ENCODE data around the gene LRRC73. TPM values are rescaled to one million over a fixed set of nuclear protein-coding genes. Genes with fewer than 3 reads are reported as not detected.
"Not testable (repeated sequence)": the region's sequence is repeated elsewhere in the genome, so short reads cannot be mapped to it uniquely, and the experiment has no call there.

The LRRC73 gene
- total RNA-seq, 2 experiments from 2014 or later, result 0.45 to 0.52 TPM

- no peak overlapping the region for H3K4me3 Mint-ChIP-seq
- H3K4me3 ChIP-seq (ENCODE audit: low read length), result no peak overlapping the region
- no peaks in the 10 kb centered on the region for H3K36me3 Mint-ChIP-seq (ENCODE audit: low read depth)
- ATAC-seq (ENCODE audit: poor library complexity) (no peak), DNase-seq (no peak)
- no peaks in the 10 kb centered on the region for H3K4me1 Mint-ChIP-seq (ENCODE audit: low read depth)
- H3K27ac Mint-ChIP-seq, result no peak overlapping the region
- H3K36me3 ChIP-seq (ENCODE audit: insufficient read depth, low read length), result no peaks in the 10 kb centered on the region
- intact Hi-C loops (cut with DNase I, micrococcal nuclease), result no loop called here
- POLR2A ChIA-PET, result no interaction called here
- no peak overlapping the region for H3K27ac ChIP-seq (ENCODE audit: low read depth in 1 of 2, low read length in 2 of 2)
- H3K4me1 ChIP-seq (ENCODE audit: insufficient read depth, low read length), result no peaks in the 10 kb centered on the region
- no peak for TF ChIP-seq CTCF (IDR thresholded peaks at IDR 0.05)
- CTCF ChIA-PET, result no interaction called here
- no peaks in the 10 kb centered on the region for H3K9me3 ChIP-seq (ENCODE audit: control insufficient read depth in 1 of 2, insufficient read depth in 1 of 2, low read length in 2 of 2)
- H3K27me3 ChIP-seq (ENCODE audit: control insufficient read depth in 1 of 2, insufficient read depth in 2 of 2, low read length in 2 of 2), result peaks cover 11% of the 10 kb centered on the region in 2 experiments
- no peaks in the 10 kb centered on the region for H3K9me3 Mint-ChIP-seq
- H3K27me3 Mint-ChIP-seq, result peaks cover 38% of the 10 kb centered on the region
Observed at GRCh38 chr6:43467752-43468151, 42.4 kb downstream of the LRRC73 start.

- H3K9me3 Mint-ChIP-seq; ATAC-seq (ENCODE audit: poor library complexity); H3K36me3 Mint-ChIP-seq (ENCODE audit: low read depth); H3K4me1 Mint-ChIP-seq (ENCODE audit: low read depth); H3K9me3 ChIP-seq (ENCODE audit: control insufficient read depth in 1 of 2, insufficient read depth in 1 of 2, low read length in 2 of 2); H3K27ac Mint-ChIP-seq; CTCF ChIA-PET; H3K36me3 ChIP-seq (ENCODE audit: insufficient read depth, low read length); DNase-seq; POLR2A ChIA-PET; H3K4me3 Mint-ChIP-seq; H3K4me3 ChIP-seq (ENCODE audit: low read length); H3K4me1 ChIP-seq (ENCODE audit: insufficient read depth, low read length); intact Hi-C loops (cut with DNase I, micrococcal nuclease); H3K27ac ChIP-seq (ENCODE audit: low read depth in 1 of 2, low read length in 2 of 2): not testable (repeated sequence)
- peaks cover 11% of the 10 kb centered on the region in 2 experiments for H3K27me3 ChIP-seq (ENCODE audit: control insufficient read depth in 1 of 2, insufficient read depth in 2 of 2, low read length in 2 of 2)
- peaks cover 43% of the 10 kb centered on the region for H3K27me3 Mint-ChIP-seq
Observed at GRCh38 chr6:43467265-43467664, 42.9 kb downstream of the LRRC73 start.

GRCh38 chr6:43465948-43466347, 44.2 kb downstream of the LRRC73 start:
- ATAC-seq (ENCODE audit: poor library complexity), result no peak
- Histone ChIP-seq H3K36me3 (ENCODE audit: insufficient read depth, low read length) (no peaks in the 10 kb centered on the region), H3K9me3 (ENCODE audit: control insufficient read depth in 1 of 2, insufficient read depth in 1 of 2, low read length in 2 of 2) (no peaks in the 10 kb centered on the region), H3K27me3 (ENCODE audit: control insufficient read depth in 1 of 2, insufficient read depth in 2 of 2, low read length in 2 of 2) (peaks cover 11% of the 10 kb centered on the region in 2 experiments), H3K4me1 (ENCODE audit: insufficient read depth, low read length) (no peaks in the 10 kb centered on the region), H3K4me3 (ENCODE audit: low read length) (no peak overlapping the region), H3K27ac (ENCODE audit: low read depth in 1 of 2, low read length in 2 of 2) (no peak overlapping the region)
- no peak overlapping the region for H3K4me3 Mint-ChIP-seq
- ChIA-PET CTCF (no interaction called here), POLR2A (no interaction called here)
- TF ChIP-seq CTCF (IDR thresholded peaks at IDR 0.05), result no peak
- intact Hi-C loops (cut with DNase I, micrococcal nuclease), result no loop called here
- H3K9me3 Mint-ChIP-seq, result no peaks in the 10 kb centered on the region
- no peaks in the 10 kb centered on the region for H3K4me1 Mint-ChIP-seq (ENCODE audit: low read depth)
- no peaks in the 10 kb centered on the region for H3K36me3 Mint-ChIP-seq (ENCODE audit: low read depth)
- H3K27me3 Mint-ChIP-seq, result peaks cover 46% of the 10 kb centered on the region
- H3K27ac Mint-ChIP-seq, result no peak overlapping the region
- no peak for DNase-seq

- no peak for ATAC-seq (ENCODE audit: poor library complexity)
Observed at GRCh38 chr6:43464337-43464736, 45.8 kb downstream of the LRRC73 start.

More at GRCh38 chr6:43464337-43464736, 45.8 kb downstream of the LRRC73 start:
- H3K9me3 ChIP-seq (ENCODE audit: control insufficient read depth in 1 of 2, insufficient read depth in 1 of 2, low read length in 2 of 2), result no peaks in the 10 kb centered on the region
- CTCF ChIA-PET, result no interaction called here
- Mint-ChIP-seq H3K4me3 (no peak overlapping the region), H3K36me3 (ENCODE audit: low read depth) (no peaks in the 10 kb centered on the region), H3K27me3 (peaks cover 40% of the 10 kb centered on the region), H3K4me1 (ENCODE audit: low read depth) (no peaks in the 10 kb centered on the region), H3K27ac (no peak overlapping the region), H3K9me3 (no peaks in the 10 kb centered on the region)
- intact Hi-C loops (cut with DNase I, micrococcal nuclease), result no loop called here
- H3K27me3 ChIP-seq (ENCODE audit: control insufficient read depth in 1 of 2, insufficient read depth in 2 of 2, low read length in 2 of 2), result peaks cover 10 to 11% of the 10 kb centered on the region in 2 experiments
- POLR2A ChIA-PET, result no interaction called here
- no peaks in the 10 kb centered on the region for H3K4me1 ChIP-seq (ENCODE audit: insufficient read depth, low read length)
- no peak for DNase-seq
- H3K4me3 ChIP-seq (ENCODE audit: low read length), result no peak overlapping the region
- H3K36me3 ChIP-seq (ENCODE audit: insufficient read depth, low read length), result no peaks in the 10 kb centered on the region
- H3K27ac ChIP-seq (ENCODE audit: low read depth in 1 of 2, low read length in 2 of 2), result no peak overlapping the region
- TF ChIP-seq CTCF (IDR thresholded peaks at IDR 0.05), result no peak

All from CD4-positive, alpha-beta T cell (primary cell).